ENCODE measurements around the gene UBL7.

Gene UBL7

DNA sequence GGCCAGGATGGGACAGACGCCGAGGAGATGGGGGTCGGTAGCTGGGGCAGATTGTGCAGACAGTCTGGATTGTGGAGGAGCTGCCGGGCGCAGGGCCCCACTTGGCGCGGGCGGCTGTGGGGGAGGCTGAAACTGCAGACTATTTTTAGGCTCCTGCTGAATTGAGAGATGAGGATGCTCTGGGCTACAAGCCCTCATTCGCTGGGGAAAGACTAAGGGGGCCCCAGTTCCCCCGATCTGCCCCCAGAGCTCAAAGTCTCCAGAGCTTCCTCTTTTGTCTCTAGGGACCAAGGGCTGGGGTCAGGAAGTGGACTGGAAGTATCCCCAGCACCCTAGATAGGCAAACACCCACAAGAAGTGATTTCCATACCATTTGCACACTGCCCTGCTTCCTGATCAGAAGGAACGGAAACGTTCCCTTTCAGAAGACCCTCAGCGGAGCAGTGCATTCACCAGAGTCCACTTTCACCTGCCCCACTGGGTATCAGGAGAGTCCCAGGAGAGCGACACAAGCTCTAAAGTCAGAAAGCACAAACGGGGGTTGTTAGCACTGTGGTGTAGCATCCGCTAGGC lies 56.9 kb downstream of the UBL7 start:
- no peak for DNase-seq

- no peak for DNase-seq
Measured at GRCh38 chr15:74403588-74403919, 57.4 kb downstream of the UBL7 start.

- DNase-seq: peak; percentile 38
Measured at GRCh38 chr15:74402873-74403587, 57.9 kb downstream of the UBL7 start.

- no peak for DNase-seq
Measured at GRCh38 chr15:74402337-74402841, 58.6 kb downstream of the UBL7 start.

DNA sequence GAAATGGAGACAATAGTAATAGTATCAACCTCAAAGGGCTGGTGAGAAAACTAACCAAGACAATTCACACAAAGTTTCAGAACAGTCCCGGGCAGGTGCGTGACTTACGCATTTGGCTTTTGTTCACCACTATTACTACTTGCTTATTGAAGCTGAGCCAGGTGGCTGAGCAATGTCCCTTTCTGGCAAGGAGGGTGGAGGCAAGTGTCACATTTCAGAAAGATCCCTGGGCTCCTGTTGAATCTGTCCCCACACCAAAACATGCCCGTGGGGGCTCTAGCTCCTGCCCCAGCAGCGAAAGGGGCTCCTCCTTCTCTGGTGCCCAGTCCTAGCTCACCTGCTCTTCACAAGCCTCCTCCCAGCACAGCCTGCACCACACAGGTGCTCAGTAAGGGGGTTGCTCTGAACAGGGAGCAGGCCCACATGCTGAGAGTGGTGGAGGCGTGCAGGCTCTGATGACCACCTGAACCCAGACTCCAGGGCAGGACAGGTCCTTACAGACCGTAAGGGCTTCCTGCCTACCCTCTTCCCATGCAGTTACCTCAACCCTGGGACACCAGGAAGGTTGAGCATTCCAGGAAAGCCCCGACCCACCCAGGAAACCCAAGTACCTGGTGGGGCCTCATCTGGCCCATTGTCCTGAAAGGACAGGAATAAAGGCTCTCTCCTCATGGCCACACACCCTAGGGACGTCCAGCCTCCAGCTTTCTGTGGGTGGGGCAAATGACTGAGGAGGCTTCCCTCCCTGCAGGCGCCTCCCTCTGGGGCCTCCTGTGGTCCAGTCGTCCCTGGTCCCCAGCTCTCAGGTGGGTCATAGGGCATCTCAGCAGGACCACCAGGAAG lies 59.8 kb downstream of the UBL7 start:
- DNase-seq: no peak

- no peak for DNase-seq
Measured at GRCh38 chr15:74400313-74400860, 60.6 kb downstream of the UBL7 start.

GRCh38 chr15:74399511-74400312 lies 61.2 kb downstream of the UBL7 start:
- DNase-seq: no peak

GRCh38 chr15:74399100-74399499 lies 61.9 kb downstream of the UBL7 start:
- DNase-seq: no peak

GRCh38 chr15:74398183-74398582 lies 62.8 kb downstream of the UBL7 start:
- no peak for DNase-seq

DNA sequence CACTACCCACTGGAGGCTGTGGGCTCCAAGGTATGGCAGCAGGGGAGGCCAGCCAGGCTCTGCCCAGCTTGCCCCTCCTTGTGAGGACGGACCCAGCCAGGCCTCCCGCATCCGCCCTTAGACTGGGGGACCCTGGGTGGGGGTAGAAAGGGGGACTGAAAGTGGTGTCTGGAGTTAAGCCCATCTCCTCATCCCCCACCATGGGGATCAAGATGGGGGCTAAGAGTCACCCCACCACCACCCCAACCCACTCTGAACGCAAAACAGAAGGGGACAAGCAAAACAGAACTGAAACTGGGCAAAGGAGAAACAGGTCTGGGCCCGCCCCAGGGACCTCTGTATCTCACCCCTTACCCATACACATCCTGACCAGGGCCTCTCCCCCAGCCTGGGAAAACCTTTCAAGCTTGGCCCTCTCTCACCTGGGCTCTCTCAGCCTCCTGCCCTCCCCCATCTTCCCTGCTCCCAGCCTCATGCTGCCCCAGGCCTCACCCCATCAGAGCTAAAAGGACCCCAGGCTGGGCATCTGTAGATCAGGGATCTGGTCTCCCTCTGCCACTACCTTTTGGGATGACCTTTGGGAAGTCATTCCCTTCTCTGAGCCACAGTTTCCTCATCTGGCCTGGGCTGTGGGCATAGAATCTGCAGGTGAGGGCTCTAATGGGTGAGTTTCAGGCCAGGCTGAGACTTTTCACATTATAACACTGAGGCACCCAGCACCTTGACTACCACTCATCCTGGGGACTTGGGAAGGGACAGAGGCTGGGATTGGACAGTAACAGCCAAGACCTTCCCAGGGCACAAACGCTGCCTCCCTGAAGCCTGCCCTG lies 63.5 kb downstream of the UBL7 start:
- no peak for DNase-seq

DNA sequence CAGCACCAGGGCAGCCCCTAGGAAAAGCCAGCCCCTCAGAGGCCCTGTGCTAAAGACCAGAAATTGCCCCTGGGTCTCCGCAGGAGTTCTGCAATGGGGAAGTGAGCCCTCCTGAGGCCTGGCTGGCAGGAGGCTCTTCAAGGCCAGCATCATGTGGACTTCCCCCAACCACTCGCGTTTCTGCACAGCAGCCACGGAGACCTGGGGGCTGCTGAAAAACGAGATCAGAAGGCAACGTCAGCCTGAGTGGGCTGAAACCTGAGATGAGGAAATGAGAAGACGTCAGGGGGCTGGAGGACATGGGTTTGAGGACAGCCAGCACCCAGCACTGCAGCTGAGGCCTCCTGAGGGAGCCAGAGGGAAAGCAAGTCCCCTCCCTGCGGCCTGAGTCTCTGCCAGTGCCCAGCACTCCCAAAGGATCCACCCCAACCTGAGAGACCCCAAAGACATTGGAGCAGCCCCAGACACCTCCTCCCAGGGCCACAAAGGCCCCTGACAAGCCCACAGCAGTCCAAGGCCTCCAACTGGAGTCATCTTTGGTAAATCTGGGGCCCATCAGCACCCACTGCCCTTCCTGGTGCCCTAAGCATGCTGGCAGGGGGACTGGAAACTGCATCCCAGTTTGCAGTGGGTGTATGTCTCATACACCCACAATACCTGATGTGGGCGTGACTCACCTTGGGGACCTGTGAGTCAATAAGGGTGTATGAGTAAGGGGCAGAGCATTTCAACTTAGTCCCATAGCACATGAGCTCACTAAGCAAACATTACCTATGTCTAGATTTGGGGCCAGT lies 64.3 kb downstream of the UBL7 start:
- no peak for DNase-seq

- no peak for DNase-seq
Measured at GRCh38 chr15:74396146-74396438, 64.9 kb downstream of the UBL7 start.

All from activated effector memory CD4-positive, alpha-beta T cell treated with Interleukin-2 at 50 U/mL for 16 hours (primary cell).